Coronary artery (tissue), 2 donors: ENCODE data around the gene SOCS3.
A peak's percentile ranks its signal among the peaks of the same experiment; 100 is the strongest.

Experiments used
- DNase-seq: peaks from one replicate; pipeline ENCODE4 v3.0.0-alpha.2; 2017; ENCODE audit warnings: low spot score
- H3K27ac ChIP-seq, 2 donors: fragments of 200-600 bp; sonication (generic); one replicate each; pipeline ENCODE4 v1.5.1; 2016 to 2019
- H3K4me3 ChIP-seq: fragments of 200-600 bp; sonication (generic); 2 replicates; pipeline ENCODE4 v1.5.1; 2016; ENCODE audit warnings: mild to moderate bottlenecking, moderate library complexity
- TF ChIP-seq, protein P1 (sequence below): fragments of 200-600 bp; sonication (generic); IDR thresholded peaks from one replicate; pipeline ENCODE4 v1.5.1; 2019; ENCODE audit warnings: antibody characterized with exemption

The SOCS3 gene

GRCh38 chr17:78360371-78361224 is 721 bp upstream of the SOCS3 start:
- H3K4me3 ChIP-seq: peak overlapping the region; percentile 82
- TF ChIP-seq, protein P1, sequence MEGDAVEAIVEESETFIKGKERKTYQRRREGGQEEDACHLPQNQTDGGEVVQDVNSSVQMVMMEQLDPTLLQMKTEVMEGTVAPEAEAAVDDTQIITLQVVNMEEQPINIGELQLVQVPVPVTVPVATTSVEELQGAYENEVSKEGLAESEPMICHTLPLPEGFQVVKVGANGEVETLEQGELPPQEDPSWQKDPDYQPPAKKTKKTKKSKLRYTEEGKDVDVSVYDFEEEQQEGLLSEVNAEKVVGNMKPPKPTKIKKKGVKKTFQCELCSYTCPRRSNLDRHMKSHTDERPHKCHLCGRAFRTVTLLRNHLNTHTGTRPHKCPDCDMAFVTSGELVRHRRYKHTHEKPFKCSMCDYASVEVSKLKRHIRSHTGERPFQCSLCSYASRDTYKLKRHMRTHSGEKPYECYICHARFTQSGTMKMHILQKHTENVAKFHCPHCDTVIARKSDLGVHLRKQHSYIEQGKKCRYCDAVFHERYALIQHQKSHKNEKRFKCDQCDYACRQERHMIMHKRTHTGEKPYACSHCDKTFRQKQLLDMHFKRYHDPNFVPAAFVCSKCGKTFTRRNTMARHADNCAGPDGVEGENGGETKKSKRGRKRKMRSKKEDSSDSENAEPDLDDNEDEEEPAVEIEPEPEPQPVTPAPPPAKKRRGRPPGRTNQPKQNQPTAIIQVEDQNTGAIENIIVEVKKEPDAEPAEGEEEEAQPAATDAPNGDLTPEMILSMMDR: peak; percentile 90
- peak overlapping the region; percentile 91 to 97 for H3K27ac ChIP-seq
- peak; percentile 94 for DNase-seq

GRCh38 chr17:78359321-78359996 is 418 bp downstream of the SOCS3 start:
- DNase-seq: no peak
- Histone ChIP-seq H3K4me3 (peak overlapping the region; percentile 82), H3K27ac (peak overlapping the region; percentile 91 to 97)
- TF ChIP-seq, protein P1: no peak

- H3K4me3 ChIP-seq: peak overlapping the region; percentile 82
- peak overlapping the region; percentile 91 to 97 for H3K27ac ChIP-seq
- DNase-seq: no peak
- TF ChIP-seq, protein P1: no peak
These were observed 1.1 kb downstream of the SOCS3 start for GRCh38 chr17:78358538-78359320.

- TF ChIP-seq, protein P1: no peak
- DNase-seq: no peak
- Histone ChIP-seq H3K4me3 (peak overlapping the region; percentile 82), H3K27ac (peak overlapping the region; percentile 91 to 97)
These were observed 2.0 kb downstream of the SOCS3 start for GRCh38 chr17:78357672-78358537.

DNA sequence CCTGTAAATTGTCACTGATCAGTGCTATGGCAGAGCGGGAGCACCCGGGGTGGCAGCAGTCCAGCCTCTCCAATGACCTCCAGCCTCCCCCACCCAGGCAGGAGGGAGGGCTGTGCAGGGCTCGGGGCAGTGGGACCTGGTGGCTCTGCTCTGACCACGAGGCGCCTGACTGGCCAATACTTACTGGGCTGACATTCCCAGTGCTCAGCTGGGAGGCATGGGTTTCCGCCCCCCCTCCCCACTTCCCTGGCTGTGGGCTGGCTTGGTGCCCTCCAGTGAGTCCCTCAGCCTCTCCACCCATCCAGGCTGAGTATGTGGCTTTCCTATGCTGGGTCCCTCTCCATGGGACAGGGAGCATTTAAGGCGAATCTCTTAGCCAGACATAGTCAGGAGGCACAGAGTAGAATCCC is 2.7 kb downstream of the SOCS3 start:
- TF ChIP-seq, protein P1: no peak
- H3K4me3 ChIP-seq: peak overlapping the region; percentile 82
- DNase-seq: no peak
- peak overlapping the region in 1 of 2 donors; percentile 91 for H3K27ac ChIP-seq

DNA sequence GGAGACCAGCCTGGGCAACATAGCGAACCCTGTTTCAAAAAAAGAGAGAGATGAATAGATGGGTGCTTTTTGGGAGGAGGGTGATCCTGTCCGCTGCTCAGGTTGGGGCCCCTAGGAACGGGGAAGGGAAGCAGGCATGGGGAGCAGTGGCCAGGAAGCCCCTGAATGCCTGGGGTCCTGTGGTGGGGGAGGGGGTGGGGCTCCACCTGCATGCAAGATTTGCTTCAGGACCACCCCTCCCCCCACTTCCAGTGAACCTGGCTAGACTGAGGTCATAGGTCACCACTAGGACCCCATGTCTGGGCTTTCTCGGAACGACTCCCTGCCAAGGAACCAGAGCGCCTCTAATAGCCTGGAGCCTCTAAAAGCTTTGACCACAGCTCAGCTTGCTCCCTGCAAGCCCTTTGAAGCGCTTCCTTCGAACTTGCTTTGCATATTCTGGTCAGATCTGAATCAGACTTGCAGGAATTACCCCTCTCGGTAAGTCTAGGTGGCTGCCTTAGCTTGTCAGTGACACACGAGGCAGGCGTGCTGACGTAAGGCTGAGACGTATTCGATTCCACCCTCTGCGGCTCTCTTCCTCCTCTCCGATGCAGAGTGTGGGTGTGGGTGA is 3.7 kb downstream of the SOCS3 start:
- Histone ChIP-seq H3K27ac (peak overlapping the region; percentile 27 to 46), H3K4me3 (peak overlapping the region; percentile 32)
- DNase-seq: no peak
- TF ChIP-seq, protein P1: no peak
